HG02623 (cell line): ENCODE data around the gene ELMO2.

ENCODE experiments used
- ATAC-seq: cut with Tn5 transposase; IDR thresholded peaks from one replicate; pipeline ENCODE4 v1.9.1; 2021; ENCODE audit warnings: moderate library complexity; ENCODE audit not compliant: unreplicated experiment

The ELMO2 gene

GRCh38 chr20:46368902-46369268 lies 37.5 kb downstream of the ELMO2 start:
- no peak for ATAC-seq

DNA sequence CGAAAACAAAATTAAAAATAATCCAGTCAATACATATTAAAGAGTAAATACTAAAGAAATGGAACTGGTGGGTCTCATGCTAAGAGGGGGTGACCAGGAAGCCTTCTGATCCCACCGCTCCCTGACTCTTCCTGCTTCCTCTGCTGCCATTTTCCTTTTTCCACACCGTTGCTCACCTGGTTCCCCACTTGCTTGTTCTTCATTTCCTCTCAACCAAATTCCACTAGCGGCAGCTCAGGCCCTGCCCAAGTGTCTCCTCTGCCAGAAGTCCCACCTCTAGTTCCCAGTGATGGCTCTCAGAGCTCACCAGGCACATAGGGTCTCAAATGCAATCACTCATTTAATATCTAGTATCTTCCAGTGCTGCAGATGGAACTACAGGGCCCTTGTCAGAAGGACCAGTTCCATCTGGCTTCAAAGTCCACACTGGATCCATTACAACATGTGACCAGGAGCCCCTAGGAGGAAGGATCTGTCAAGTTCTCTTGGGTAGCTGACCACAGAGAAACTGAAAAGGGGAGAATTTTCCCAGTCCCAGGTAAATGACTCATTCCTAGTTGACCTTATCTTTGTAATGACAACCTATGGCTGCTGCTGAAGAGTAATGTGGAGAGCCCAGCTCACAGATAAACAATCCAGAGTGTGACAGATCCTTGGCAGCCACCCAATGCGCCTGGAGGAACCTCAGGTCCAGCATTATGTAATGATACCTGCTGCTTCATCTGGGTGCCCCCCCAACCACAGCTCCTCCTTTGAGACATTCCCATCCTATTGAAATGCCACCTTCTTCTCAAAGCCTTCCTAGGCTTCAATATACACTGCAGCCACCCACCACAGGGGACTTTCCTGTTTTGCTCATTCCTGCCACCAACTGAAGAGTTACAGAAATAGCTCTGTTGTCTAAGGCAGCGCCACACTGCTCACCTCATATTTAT lies 38.2 kb downstream of the ELMO2 start:
- ATAC-seq: no peak

DNA sequence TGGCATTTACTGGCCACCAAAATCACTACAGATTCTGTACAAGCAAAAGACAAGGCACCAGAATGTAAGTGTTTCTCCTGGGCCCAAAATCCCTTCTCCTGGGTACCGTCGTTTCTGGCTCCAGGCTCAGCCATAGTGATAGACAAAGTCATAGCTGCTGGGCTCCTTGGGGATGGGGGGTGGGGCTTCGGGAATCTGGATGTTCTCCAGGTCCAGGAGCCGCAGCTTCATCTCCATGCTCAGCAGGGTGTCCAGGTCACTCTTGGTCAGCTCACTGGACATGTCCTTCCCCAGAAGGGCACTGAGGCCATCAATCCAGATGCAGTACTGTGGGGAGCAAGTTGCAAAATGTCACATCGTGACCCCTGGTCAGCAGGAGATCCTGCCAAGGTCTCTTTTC lies 39.2 kb downstream of the ELMO2 start:
- ATAC-seq: no peak

DNA sequence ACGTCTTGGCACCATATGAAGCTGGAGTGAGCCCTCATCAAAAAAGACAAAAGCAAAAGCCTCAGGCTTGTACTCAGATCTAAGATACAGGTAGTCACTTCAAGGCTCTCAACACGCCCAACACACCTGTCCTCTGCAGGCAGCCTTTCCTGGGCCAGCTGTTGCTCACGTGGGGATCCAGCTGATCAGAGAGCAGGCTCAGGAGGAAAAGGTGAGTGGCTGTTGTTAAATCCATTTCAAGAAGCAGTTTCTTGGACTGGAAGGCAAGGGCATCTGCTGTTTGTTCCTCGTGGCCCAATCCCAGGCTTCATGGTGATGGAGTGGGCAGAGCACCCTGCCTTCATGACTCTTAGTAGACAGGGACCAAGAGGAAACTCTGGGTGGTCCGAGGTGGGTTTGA lies 39.6 kb downstream of the ELMO2 start:
- ATAC-seq: no peak

DNA sequence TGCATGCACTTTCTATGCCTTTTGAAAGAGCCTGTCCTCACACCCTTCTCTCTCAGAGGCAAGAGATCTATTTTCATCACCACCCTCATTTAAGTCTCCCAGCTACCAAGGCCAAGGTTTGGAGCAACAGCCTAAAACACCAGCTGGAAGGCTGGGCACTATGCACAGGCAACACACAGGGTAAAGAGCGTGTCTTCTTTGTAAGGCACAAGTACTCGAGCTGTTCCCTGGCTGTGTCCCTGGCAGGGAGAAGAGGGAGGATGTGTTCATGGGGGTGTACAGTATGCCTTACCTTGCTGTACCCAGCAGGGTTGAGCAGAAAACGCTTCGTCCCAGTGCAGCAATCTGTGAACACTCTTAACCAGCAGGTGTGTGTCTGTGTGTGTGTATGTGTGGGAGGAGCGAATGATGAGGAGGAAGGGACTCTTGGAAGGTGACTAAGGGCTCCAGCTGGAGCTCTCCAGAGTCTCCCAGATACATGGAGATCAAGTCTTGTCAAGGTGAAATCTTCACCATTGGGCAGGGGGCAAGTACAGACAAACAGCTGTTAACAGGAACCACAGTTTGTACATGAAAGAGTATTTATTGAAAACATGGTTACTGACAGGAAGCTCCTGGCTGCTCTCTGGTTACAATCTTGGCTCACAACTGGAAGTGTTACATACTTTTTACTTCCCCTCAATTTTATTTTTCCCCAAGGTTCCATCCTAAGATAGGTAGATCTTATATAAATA lies 40.8 kb downstream of the ELMO2 start:
- no peak for ATAC-seq

DNA sequence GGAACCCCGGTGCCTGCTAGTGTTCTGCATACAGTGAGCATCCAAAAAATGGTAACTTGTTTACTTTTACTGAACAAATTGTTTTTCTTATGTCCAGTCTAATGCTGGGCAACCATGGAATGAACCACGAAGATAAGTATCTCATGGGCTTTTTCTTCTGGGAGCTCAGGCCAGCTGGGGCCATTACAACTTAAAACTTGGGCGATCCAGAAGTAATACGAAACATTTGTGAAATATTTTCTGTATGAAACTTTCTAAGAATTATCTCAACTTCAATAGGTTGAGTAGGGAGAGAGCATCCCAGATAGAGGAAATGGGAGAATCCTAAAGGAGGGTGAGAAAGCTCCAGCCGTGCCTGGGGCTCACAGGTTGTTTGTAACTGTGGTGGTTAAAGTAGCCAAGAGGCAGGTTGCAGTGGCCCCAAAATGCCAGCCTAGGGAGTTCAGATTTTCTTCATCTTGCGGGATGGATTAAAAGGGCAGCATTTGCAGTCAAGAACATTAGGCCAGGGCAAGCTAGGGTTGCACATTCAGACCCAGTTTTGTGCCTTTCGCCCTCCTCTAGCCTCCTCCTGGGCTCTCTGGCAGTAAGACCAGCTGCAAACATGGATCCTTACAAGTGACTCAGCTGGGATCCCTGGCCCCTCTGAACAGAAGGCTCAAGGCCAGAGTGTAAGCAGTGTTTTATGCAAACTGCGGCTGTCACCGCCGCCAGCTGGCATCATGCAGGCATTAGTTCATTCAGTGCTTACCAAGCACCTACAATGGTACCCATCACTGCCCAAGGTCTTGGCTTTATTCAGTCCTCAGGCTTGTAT lies 41.5 kb downstream of the ELMO2 start:
- ATAC-seq: no peak

DNA sequence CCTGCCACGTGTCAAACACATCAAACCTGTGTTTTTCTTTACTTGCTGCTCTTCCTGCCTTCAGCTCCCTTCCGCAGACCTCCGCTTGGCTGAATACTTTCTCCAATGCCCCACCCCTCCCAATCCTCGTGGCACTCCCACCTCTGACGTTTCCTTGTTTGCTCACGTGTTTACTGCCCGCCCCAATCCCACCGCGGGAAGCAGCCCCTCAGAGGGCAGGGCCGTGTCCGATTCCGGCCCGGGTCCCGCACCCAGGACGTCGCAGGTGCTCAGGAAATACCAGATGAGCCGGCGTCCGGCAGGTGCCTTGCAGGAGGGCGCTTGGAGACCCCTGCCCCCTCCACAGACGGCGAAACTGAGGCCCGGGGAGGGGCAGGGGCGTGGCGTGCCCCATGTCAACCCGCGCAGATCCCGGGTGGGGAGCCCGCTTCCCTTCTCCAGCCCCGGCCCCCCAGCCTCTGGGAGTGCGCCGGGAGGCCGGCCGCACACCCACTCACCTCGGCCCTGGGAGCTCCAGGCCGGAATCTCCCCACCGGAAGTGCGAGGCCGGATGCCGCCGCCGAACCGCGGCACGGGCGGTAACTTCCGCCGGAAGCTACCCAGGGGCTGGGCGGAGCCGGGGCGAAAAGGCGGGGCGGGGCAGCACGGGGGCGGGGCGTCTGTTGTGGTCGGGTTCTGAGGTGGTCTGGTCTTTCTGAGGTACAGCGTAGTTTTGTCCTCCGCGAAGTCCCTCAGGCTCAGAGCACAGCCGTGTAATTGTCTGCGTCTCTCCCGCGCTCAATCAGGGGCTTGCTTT lies 42.3 kb downstream of the ELMO2 start:
- peak; percentile 75 for ATAC-seq

GRCh38 chr20:46362921-46363867 lies 43.2 kb downstream of the ELMO2 start:
- no peak for ATAC-seq

GRCh38 chr20:46361811-46362210 lies 44.6 kb downstream of the ELMO2 start:
- ATAC-seq: no peak

DNA sequence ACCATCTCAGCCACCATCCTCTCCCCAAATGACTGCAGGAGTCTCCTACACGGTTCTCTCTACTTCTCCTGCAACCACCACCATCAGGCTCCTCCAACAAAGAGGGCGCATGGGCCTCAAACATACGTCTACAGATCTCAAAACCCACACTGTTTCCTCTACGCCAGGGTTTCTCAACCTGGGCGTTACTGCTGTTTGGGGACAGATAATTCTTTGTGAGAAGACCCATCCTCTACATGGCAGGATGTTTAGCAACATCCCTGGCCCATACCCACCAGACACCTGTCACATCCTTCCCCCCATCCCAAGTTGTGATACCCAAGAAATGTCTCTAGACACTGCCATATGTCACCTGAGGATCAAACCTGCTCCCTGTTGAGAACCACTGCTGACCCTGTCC lies 45.0 kb downstream of the ELMO2 start:
- ATAC-seq: no peak

DNA sequence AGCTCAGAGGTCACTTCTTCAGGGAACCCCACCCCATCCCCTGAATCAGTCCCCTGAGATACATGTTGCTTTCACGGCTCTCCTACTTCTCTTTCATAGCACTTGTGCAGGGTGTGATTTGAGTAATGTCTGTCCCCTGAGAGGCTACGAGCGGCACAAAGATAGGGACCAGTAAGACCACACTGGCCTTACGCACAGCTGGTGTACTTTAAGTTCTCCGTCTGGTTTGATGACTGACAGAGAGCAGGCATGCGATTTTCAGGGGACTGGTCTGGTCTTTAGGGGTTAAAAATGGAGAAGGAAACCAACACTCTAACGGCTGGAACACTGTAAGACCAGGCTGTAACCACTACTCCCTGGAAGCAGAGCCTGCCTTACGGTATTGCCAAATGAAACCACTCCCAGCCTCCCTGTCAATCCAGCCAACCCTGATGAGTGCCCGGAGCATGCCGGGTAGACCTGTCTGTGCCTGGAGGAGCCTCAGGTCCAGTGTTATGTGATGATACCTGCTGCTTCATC lies 47.1 kb downstream of the ELMO2 start:
- ATAC-seq: no peak

DNA sequence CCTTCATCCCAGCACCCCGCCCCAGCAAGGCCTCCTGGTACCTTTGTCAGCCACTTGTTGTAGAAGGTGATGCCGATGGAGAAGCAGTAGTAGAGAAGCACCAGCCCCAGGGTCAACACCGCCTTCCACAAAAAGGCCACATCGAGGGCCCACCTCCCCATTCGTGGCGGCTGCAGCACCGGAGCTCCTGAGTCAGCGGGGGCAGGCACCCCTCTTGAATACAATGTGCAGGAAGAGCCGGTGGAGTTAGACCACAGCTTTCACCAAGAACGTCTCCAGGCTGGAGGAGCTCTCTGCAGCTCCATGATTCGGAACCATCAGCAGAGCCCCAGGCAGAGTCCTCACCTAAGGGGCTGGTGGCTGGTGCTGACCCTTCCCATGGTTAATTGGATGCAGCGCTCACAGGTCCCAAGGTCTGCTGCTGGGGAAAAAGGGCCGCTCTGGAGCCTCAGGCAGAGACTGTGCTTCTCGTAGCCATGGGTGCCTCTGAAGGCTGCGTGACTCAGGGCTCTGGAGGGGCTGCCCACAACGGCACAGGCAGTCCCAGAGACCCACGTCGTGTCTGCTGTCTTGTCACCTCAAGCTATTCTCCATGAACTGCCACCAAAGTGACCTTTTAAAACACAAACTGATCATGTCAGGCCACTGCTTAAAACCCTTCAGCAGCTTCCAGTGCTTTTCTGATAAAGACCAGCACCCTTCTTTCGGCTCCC lies 47.9 kb downstream of the ELMO2 start:
- ATAC-seq: no peak

- no peak for ATAC-seq
Observed at GRCh38 chr20:46357030-46357514, 49.3 kb downstream of the ELMO2 start.

GRCh38 chr20:46356195-46357029 lies 50.0 kb downstream of the ELMO2 start:
- ATAC-seq: no peak

GRCh38 chr20:46355778-46356177 lies 50.6 kb downstream of the ELMO2 start:
- ATAC-seq: no peak

- no peak for ATAC-seq
Observed at GRCh38 chr20:46354920-46355654, 51.3 kb downstream of the ELMO2 start.

DNA sequence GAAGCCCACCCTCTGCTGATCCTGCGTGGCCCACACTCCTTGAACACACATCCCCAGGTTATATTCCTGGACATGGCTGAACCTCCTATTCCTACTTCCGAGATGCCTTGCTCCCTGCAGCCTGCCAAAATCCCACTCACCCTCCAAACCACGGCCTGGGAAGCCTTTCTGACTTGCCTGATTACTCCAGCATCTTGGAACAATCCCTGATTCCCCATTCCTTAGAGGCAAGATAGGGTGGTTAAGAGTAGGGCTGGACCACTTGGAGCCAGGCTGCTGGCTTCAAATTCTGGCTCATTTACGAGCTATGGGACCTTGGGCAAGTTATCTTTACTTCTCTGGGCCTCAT lies 52.2 kb downstream of the ELMO2 start:
- no peak for ATAC-seq
